Measurements from ENCODE around the gene LIFR. TPM values are rescaled to one million over a fixed set of nuclear protein-coding genes. Genes with fewer than 3 reads are reported as not detected.
"Not testable (repeated sequence)": the region's sequence is repeated elsewhere in the genome, so short reads cannot be mapped to it uniquely, and the experiment has no call there.

The LIFR gene
- total RNA-seq, 1 donor from 2014 or later: 10.0 TPM

DNA sequence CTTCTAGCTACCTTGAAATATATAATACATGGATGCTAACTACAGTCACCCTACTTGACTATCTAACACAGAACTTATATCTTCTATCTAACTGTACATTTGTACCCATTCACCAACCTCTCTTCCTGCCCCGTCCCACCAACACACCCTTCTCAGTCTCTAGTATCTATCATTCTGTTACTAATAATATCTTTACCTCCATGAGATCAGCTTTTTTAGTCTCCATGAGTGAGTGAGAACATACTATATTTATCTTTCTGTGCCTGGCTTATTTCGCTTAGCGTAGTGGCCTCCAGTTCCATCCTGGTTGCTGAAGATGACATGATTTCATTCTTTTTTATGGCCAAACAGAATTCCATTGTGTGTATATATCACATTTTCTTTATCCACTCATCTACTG, 37.0 kb downstream of the LIFR start:
- H3K27me3 ChIP-seq (ENCODE audit: control insufficient read depth, insufficient read depth, low read length): no peaks in the 10 kb centered on the region
- TF ChIP-seq, protein P1, sequence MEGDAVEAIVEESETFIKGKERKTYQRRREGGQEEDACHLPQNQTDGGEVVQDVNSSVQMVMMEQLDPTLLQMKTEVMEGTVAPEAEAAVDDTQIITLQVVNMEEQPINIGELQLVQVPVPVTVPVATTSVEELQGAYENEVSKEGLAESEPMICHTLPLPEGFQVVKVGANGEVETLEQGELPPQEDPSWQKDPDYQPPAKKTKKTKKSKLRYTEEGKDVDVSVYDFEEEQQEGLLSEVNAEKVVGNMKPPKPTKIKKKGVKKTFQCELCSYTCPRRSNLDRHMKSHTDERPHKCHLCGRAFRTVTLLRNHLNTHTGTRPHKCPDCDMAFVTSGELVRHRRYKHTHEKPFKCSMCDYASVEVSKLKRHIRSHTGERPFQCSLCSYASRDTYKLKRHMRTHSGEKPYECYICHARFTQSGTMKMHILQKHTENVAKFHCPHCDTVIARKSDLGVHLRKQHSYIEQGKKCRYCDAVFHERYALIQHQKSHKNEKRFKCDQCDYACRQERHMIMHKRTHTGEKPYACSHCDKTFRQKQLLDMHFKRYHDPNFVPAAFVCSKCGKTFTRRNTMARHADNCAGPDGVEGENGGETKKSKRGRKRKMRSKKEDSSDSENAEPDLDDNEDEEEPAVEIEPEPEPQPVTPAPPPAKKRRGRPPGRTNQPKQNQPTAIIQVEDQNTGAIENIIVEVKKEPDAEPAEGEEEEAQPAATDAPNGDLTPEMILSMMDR (IDR thresholded peaks at IDR 0.05; ENCODE audit: insufficient read depth, low read length, severe bottlenecking): no peak
- FAIRE-seq (no peak), DNase-seq (ENCODE audit: low read depth) (no peak)
- H3K4me3 ChIP-seq (ENCODE audit: low read depth, low read length): no peak overlapping the region
- peaks cover 1% of the 10 kb centered on the region for H3K36me3 ChIP-seq (ENCODE audit: control insufficient read depth, insufficient read depth, low read length)

DNA sequence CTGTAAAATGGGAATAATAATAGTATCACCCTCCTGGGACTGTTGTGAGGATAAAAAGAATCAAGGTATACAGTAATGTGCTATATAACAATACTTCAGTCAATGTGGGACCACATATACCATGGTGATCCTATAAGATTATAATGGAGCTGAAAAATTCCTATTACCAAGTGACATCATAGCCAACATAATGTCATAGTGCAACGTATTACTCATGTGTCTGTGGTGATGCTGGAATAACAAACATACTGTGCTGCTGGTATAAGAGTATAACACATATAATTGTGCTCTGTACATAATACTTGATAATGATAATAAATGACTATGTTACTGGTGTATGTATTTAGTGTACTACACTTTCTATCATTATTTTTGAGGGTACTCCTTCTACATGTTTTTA, 38.1 kb downstream of the LIFR start:
- TF ChIP-seq, protein P1 (IDR thresholded peaks at IDR 0.05; ENCODE audit: insufficient read depth, low read length, severe bottlenecking): no peak
- Histone ChIP-seq H3K27me3 (ENCODE audit: control insufficient read depth, insufficient read depth, low read length) (no peaks in the 10 kb centered on the region), H3K36me3 (ENCODE audit: control insufficient read depth, insufficient read depth, low read length) (peaks cover 1% of the 10 kb centered on the region), H3K4me3 (ENCODE audit: low read depth, low read length) (no peak overlapping the region)
- DNase-seq (ENCODE audit: low read depth) (no peak), FAIRE-seq (no peak)

- H3K27me3 ChIP-seq (ENCODE audit: control insufficient read depth, insufficient read depth, low read length); FAIRE-seq; H3K4me3 ChIP-seq (ENCODE audit: low read depth, low read length); DNase-seq (ENCODE audit: low read depth); H3K36me3 ChIP-seq (ENCODE audit: control insufficient read depth, insufficient read depth, low read length): not testable (repeated sequence)
These were observed 39.8 kb downstream of the LIFR start for GRCh38 chr5:38516649-38517048.

DNA sequence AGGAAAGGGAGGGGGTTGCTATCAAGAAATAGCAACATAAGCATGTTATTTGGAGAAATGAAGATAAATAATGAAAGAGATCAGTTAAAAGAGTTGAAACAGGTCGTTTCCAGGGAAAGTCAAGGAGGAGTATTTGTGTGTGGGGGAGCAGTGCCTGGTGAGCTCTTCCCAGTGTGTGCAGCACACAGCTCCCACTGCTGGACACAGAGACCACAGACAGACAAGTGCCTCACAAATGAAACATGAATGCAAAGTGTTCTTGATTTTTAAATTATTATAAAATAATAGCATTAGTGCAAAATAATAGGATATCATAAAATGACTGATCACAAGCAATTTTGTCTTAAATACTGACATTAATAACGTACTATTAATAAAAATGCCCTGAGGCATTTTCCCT, 40.8 kb downstream of the LIFR start:
- TF ChIP-seq, protein P1 (IDR thresholded peaks at IDR 0.05; ENCODE audit: insufficient read depth, low read length, severe bottlenecking): peak; percentile 32
- no peak for FAIRE-seq
- Histone ChIP-seq H3K36me3 (ENCODE audit: control insufficient read depth, insufficient read depth, low read length) (no peaks in the 10 kb centered on the region), H3K4me3 (ENCODE audit: low read depth, low read length) (no peak overlapping the region), H3K27me3 (ENCODE audit: control insufficient read depth, insufficient read depth, low read length) (no peaks in the 10 kb centered on the region)
- DNase-seq (ENCODE audit: low read depth): peak; percentile 22

- TF ChIP-seq, protein P1 (IDR thresholded peaks at IDR 0.05; ENCODE audit: insufficient read depth, low read length, severe bottlenecking): no peak
- FAIRE-seq: no peak
- H3K4me3 ChIP-seq (ENCODE audit: low read depth, low read length): no peak overlapping the region
- no peaks in the 10 kb centered on the region for H3K27me3 ChIP-seq (ENCODE audit: control insufficient read depth, insufficient read depth, low read length)
- H3K36me3 ChIP-seq (ENCODE audit: control insufficient read depth, insufficient read depth, low read length): no peaks in the 10 kb centered on the region
- DNase-seq (ENCODE audit: low read depth): no peak
These were observed 41.4 kb downstream of the LIFR start for GRCh38 chr5:38515092-38515491.

GRCh38 chr5:38509185-38509584, 47.3 kb downstream of the LIFR start:
- TF ChIP-seq, protein P1 (IDR thresholded peaks at IDR 0.05; ENCODE audit: insufficient read depth, low read length, severe bottlenecking): no peak
- FAIRE-seq: no peak
- peak; percentile 75 for DNase-seq (ENCODE audit: low read depth)
- Histone ChIP-seq H3K27me3 (ENCODE audit: control insufficient read depth, insufficient read depth, low read length) (no peaks in the 10 kb centered on the region), H3K4me3 (ENCODE audit: low read depth, low read length) (no peak overlapping the region), H3K36me3 (ENCODE audit: control insufficient read depth, insufficient read depth, low read length) (no peaks in the 10 kb centered on the region)
